ENCODE data around the gene RCAN2.

DNA sequence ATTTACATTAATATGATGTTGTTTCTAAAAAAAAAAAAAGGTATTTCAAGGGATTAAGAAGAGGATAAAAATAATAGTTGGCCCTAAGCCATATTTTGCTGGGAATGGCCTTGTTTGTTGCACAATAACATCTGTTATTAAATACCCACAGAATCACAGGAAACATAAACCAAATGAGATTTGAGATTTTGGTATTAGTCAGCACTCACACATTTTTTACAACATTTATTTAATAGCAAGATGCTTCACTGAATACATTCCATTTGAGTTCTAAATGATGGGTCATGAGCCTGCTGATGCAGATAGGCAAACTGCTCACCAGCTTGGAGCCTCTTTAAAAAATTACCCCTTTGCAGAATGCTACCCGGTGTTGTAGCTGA is 227.6 kb downstream of the RCAN2 start:
- TF ChIP-seq, protein P1, sequence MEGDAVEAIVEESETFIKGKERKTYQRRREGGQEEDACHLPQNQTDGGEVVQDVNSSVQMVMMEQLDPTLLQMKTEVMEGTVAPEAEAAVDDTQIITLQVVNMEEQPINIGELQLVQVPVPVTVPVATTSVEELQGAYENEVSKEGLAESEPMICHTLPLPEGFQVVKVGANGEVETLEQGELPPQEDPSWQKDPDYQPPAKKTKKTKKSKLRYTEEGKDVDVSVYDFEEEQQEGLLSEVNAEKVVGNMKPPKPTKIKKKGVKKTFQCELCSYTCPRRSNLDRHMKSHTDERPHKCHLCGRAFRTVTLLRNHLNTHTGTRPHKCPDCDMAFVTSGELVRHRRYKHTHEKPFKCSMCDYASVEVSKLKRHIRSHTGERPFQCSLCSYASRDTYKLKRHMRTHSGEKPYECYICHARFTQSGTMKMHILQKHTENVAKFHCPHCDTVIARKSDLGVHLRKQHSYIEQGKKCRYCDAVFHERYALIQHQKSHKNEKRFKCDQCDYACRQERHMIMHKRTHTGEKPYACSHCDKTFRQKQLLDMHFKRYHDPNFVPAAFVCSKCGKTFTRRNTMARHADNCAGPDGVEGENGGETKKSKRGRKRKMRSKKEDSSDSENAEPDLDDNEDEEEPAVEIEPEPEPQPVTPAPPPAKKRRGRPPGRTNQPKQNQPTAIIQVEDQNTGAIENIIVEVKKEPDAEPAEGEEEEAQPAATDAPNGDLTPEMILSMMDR (IDR thresholded peaks at IDR 0.05; ENCODE audit: extremely low read depth in 1 of 2, insufficient read depth in 1 of 2, low read depth in 1 of 2, low read length in 2 of 2), result no peak
- TF ChIP-seq, protein P2, sequence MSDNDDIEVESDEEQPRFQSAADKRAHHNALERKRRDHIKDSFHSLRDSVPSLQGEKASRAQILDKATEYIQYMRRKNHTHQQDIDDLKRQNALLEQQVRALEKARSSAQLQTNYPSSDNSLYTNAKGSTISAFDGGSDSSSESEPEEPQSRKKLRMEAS (IDR thresholded peaks at IDR 0.05; ENCODE audit: insufficient read depth, insufficient read length), result no peak
- TF ChIP-seq POLR2A (IDR thresholded peaks at IDR 0.05; ENCODE audit: low read depth, low read length) (no peak), EZH2 (IDR thresholded peaks at IDR 0.05; ENCODE audit: borderline replicate concordance, low read depth, low read length, severe bottlenecking) (no peak), POLR2AphosphoS5 (IDR thresholded peaks at IDR 0.05; ENCODE audit: insufficient read depth, low read depth, low read length) (no peak), JUN (IDR thresholded peaks at IDR 0.05; ENCODE audit: borderline replicate concordance, insufficient read depth, insufficient read length, low read depth) (peak; percentile 43), FOS (IDR thresholded peaks at IDR 0.05; ENCODE audit: borderline replicate concordance, insufficient read depth, low read length) (no peak)
